Fibroblast of lung (primary cell): Measurements from ENCODE around the gene PPP3CB.

Experiments used
- EZH2 ChIP-seq: IDR thresholded peaks from 2 replicates; pipeline ENCODE4 v1.5.1; 2012; ENCODE audit warnings: low read length, control low read depth, mild to moderate bottlenecking; ENCODE audit errors: missing control alignments
- TF ChIP-seq, protein P1 (sequence below), 2 donors: IDR thresholded peaks in 1 of 2; conservative IDR thresholded peaks in 1 of 2; 1 replicate in 1 of 2; 2 replicates in 1 of 2; pipeline ENCODE4 v1.5.1; 2011 to 2012; ENCODE audit warnings: low read length in 2 of 2, control low read depth in 1 of 2, inconsistent platforms in 1 of 2, low read depth in 1 of 2, mild to moderate bottlenecking in 1 of 2

DNA sequence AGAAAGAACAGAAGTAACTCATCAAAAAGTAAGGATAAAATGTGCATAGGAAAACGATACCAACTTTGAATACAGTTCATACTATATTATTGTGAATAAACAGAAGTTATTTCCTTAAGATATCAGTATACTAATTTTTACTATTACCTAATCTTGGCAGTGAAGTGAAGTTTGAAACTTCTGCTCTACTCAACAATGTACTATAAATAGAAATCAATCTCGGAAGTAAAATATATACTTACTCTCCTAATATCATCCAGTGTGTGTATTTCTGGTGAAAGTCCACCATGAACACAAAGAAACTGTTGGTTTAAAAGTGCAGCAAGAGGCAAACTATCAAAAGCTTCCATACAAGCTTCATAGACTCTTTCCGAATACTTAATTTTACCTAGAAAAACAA lies 24.6 kb downstream of the PPP3CB start:
- TF ChIP-seq, protein P1, sequence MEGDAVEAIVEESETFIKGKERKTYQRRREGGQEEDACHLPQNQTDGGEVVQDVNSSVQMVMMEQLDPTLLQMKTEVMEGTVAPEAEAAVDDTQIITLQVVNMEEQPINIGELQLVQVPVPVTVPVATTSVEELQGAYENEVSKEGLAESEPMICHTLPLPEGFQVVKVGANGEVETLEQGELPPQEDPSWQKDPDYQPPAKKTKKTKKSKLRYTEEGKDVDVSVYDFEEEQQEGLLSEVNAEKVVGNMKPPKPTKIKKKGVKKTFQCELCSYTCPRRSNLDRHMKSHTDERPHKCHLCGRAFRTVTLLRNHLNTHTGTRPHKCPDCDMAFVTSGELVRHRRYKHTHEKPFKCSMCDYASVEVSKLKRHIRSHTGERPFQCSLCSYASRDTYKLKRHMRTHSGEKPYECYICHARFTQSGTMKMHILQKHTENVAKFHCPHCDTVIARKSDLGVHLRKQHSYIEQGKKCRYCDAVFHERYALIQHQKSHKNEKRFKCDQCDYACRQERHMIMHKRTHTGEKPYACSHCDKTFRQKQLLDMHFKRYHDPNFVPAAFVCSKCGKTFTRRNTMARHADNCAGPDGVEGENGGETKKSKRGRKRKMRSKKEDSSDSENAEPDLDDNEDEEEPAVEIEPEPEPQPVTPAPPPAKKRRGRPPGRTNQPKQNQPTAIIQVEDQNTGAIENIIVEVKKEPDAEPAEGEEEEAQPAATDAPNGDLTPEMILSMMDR (conservative IDR thresholded peaks at IDR 0.05 in 1 of 2, IDR thresholded peaks at IDR 0.05 in 1 of 2; ENCODE audit: low read depth in 1 of 2, low read length in 2 of 2): no peak
- no peak for TF ChIP-seq EZH2
